HG03280 (cell line): ENCODE results near the gene CRNKL1.

Experiments used
- ATAC-seq: cut with Tn5 transposase; IDR thresholded peaks from one replicate; pipeline ENCODE4 v1.9.1; 2021; ENCODE audit warnings: mild to moderate bottlenecking, moderate library complexity; ENCODE audit not compliant: unreplicated experiment

The CRNKL1 gene

DNA sequence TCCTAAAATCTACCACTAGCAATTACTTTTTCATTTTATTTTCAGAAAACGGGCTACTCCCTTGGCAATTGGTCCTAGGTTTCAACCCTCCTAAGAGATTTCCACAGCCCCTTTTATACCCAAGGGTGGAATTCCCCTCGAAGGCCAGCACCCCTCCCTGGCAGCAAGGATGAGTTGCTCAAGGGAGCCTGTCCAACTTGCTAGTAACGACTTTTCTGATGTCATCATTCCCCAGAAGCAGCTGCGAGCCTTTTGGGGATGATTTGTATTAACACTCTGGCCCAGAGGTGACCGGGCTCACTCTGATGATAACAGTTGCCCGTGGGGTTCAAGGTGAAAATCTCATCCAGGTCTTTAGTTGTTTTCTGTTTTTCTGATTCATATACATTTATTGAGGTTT, 65.8 kb downstream of the CRNKL1 start:
- no peak for ATAC-seq
